K562 (cell line): Measurements from ENCODE around the gene SH3GLB2. TPM values are rescaled to one million over a fixed set of nuclear protein-coding genes. Genes with fewer than 3 reads are reported as not detected.

ENCODE experiments used
- ADNP ChIP-seq: fragments of 200-800 bp; sonication (Bioruptor generic); IDR thresholded peaks from 2 replicates; pipeline ENCODE4 v1.6.1; 2016; ENCODE audit warnings: missing genetic modification characterization, missing compliant biosample characterization
- BRD4 ChIP-seq: fragments of 200-600 bp; sonication (generic); IDR thresholded peaks from 2 replicates; pipeline ENCODE4 v1.6.1; 2017; ENCODE audit warnings: inconsistent platforms
- CEBPG ChIP-seq, 3 experiments: fragments of 200-800 bp in 1 of 3; sonication (Bioruptor generic) in 1 of 3; sonication (generic) in 1 of 3; formaldehyde crosslinking in 1 of 3; IDR thresholded peaks in 2 of 3; conservative IDR thresholded peaks in 1 of 3; 2 replicates each; pipeline versions ENCODE4 v1.6.1 to v1.8.0; 2016 to 2022; ENCODE audit warnings: missing compliant biosample characterization in 2 of 3, missing genetic modification characterization in 2 of 3, mild to moderate bottlenecking in 1 of 3, missing genetic modification reagents in 1 of 3
- EP300 ChIP-seq: IDR thresholded peaks from 2 replicates; pipeline ENCODE4 v1.6.1; 2012; ENCODE audit warnings: low read length, improper control_type of control experiment
- GABPA ChIP-seq: fragments of 200-800 bp; sonication (Bioruptor generic); conservative IDR thresholded peaks from 2 replicates; pipeline ENCODE4 v1.6.1; 2016; ENCODE audit warnings: low read depth, missing genetic modification characterization, missing compliant biosample characterization
- HBP1 ChIP-seq: fragments of 450-650 bp; formaldehyde crosslinking; IDR thresholded peaks from 2 replicates; pipeline ENCODE4 v1.4.0; 2022; ENCODE audit warnings: missing genetic modification characterization
- HNRNPLL ChIP-seq: fragments of 200-400 bp; formaldehyde crosslinking; IDR thresholded peaks from 2 replicates; pipeline ENCODE4 v1.6.1; 2017; ENCODE audit warnings: low read length, low read depth, mild to moderate bottlenecking; ENCODE audit not compliant: poor library complexity, severe bottlenecking
- MBD2 ChIP-seq: sonication (generic); IDR thresholded peaks from 2 replicates; pipeline ENCODE4 v1.6.1; 2016; ENCODE audit warnings: low read depth, borderline replicate concordance
- NRF1 ChIP-seq, 2 experiments: fragments of 450-650 bp; IDR thresholded peaks in 1 of 2; conservative IDR thresholded peaks in 1 of 2; 2 replicates each; pipeline ENCODE4 v1.6.1; 2014; ENCODE audit warnings: mild to moderate bottlenecking in 2 of 2
- PCBP1 ChIP-seq: fragments of 200-400 bp; formaldehyde crosslinking; IDR thresholded peaks from 2 replicates; pipeline ENCODE4 v1.6.1; 2018; ENCODE audit warnings: mild to moderate bottlenecking, low read depth, low read length; ENCODE audit not compliant: poor library complexity, severe bottlenecking
- PHF20 ChIP-seq: fragments of 450-650 bp; IDR thresholded peaks from 2 replicates; pipeline ENCODE4 v1.6.1; 2018; ENCODE audit not compliant: partially characterized antibody
- RAD51 ChIP-seq: fragments of 450-650 bp; IDR thresholded peaks from 2 replicates; pipeline ENCODE4 v1.7.1; 2016; ENCODE audit warnings: low read depth, mild to moderate bottlenecking, borderline replicate concordance
- SIN3A ChIP-seq, 2 experiments: fragments of 150-350 bp in 1 of 2; IDR thresholded peaks; 2 replicates each; pipeline ENCODE4 v1.6.1; 2011 to 2016; ENCODE audit warnings: borderline replicate concordance in 2 of 2, low read depth in 2 of 2, low read length in 2 of 2, mild to moderate bottlenecking in 2 of 2, moderate library complexity in 2 of 2; ENCODE audit not compliant: control insufficient read depth in 1 of 2
- SP1 ChIP-seq: sonication (generic); formaldehyde crosslinking; IDR thresholded peaks from 2 replicates; pipeline ENCODE4 v1.8.1; 2022; ENCODE audit warnings: mild to moderate bottlenecking, missing genetic modification reagents
- SP2 ChIP-seq: IDR thresholded peaks from 2 replicates; pipeline ENCODE4 v1.6.1; 2011; ENCODE audit warnings: mild to moderate bottlenecking, low read depth, low read length, moderate library complexity; ENCODE audit not compliant: poor library complexity, severe bottlenecking; ENCODE audit errors: extremely low read depth
- ZC3H11A ChIP-seq: IDR thresholded peaks from 2 replicates; pipeline ENCODE4 v1.6.1; 2012; ENCODE audit warnings: low read depth, low read length, improper control_type of control experiment
- ZKSCAN1 ChIP-seq: fragments of 150-350 bp; IDR thresholded peaks from 2 replicates; pipeline ENCODE4 v1.6.1; 2016; ENCODE audit warnings: low read depth, low read length
- polyA plus RNA-seq, 8 experiments: library from polyadenylated mRNA; depleted of rRNA in 4 of 8; stranded (reverse) in 5 of 8; unstranded in 3 of 8; fragments of >200 nt; fragmentation: Nextera tagmentation in 2 of 8; fragmentation: Illumina TruSeq in 1 of 8; extraction: Ambion mirVana in 2 of 8; extraction: Trizol in 1 of 8; gene quantifications; 2 replicates each; pipeline versions ENCODE4 v1.2.1 to v1.2.3, GENCODE V29; 2011 to 2014; ENCODE audit warnings: inconsistent platforms in 1 of 8, missing spikeins in 1 of 8
- total RNA-seq, 7 experiments: library from RNA; depleted of rRNA in 6 of 7; stranded (reverse); fragments of >200 nt in 6 of 7; fragmentation: Illumina TruSeq in 2 of 7; extraction: Trizol in 2 of 7; gene quantifications; 2 replicates each; pipeline versions ENCODE4 v1.2.1 to v1.2.3, GENCODE V29; 2011 to 2021; ENCODE audit warnings: low replicate concordance in 1 of 7
- TF ChIP-seq, protein P1 (sequence below): sonication (generic); formaldehyde crosslinking; IDR thresholded peaks from 2 replicates; pipeline ENCODE4 v1.9.0; 2022; ENCODE audit warnings: mild to moderate bottlenecking, missing genetic modification reagents

The SH3GLB2 gene
- total and polyA plus RNA-seq, 9 of the 15 experiments (the other 6 are each of a cell fraction or from before 2014, with no cell fraction given), result 0.20 to 118 (median 58.8) TPM

GRCh38 chr9:129036241-129036922 is 8.3 kb upstream of the SH3GLB2 start, which contains the start of gene MIGA2 (continued):
- TF ChIP-seq HBP1 (CRISPR knock-in tag), result 0 out of 2 replicates have a peak, but pooled peaks have one; percentile 15
- TF ChIP-seq EP300, result peak; percentile 6; the same call in 1 of the 2 replicates
- TF ChIP-seq SIN3A (IDR thresholded peaks at IDR 0.05; ENCODE audit: borderline replicate concordance in 2 of 2, control insufficient read depth in 1 of 2, low read depth in 2 of 2, low read length in 2 of 2), result peak in 1 of 2 experiments; percentile 86; a peak in 2 of 4 replicates
- peak; percentile 55 for TF ChIP-seq PCBP1
- TF ChIP-seq ADNP (tag), result no peak
- TF ChIP-seq BRD4, result no peak
- peak; percentile 56 for TF ChIP-seq PHF20
- no peak for TF ChIP-seq SP2
- TF ChIP-seq ZKSCAN1, result 0 out of 2 replicates have a peak, but pooled peaks have one; percentile 19
- no peak; the same call in 1 of the 2 replicates for TF ChIP-seq CEBPG (CRISPR knock-in tag; IDR thresholded peaks at IDR 0.05)
- peak in 1 of 2 experiments; percentile 23; a peak in 1 of 4 replicates for TF ChIP-seq CEBPG (tag; conservative IDR thresholded peaks at IDR 0.05 in 1 of 2, IDR thresholded peaks at IDR 0.05 in 1 of 2)
- TF ChIP-seq HNRNPLL, result peak; percentile 87
- TF ChIP-seq RAD51, result peak; percentile 98
- peak; percentile 93 for TF ChIP-seq SP1 (CRISPR knock-in tag)
- TF ChIP-seq GABPA (tag), result peak; percentile 6; the same call in 1 of the 2 replicates
- peak; percentile 73 for TF ChIP-seq MBD2
- TF ChIP-seq, protein P1, sequence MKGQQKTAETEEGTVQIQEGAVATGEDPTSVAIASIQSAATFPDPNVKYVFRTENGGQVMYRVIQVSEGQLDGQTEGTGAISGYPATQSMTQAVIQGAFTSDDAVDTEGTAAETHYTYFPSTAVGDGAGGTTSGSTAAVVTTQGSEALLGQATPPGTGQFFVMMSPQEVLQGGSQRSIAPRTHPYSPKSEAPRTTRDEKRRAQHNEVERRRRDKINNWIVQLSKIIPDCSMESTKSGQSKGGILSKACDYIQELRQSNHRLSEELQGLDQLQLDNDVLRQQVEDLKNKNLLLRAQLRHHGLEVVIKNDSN (CRISPR knock-in tag), result peak; percentile 96
- TF ChIP-seq ZC3H11A, result no peak
- peak; percentile 96 to 97 for TF ChIP-seq NRF1 (conservative IDR thresholded peaks at IDR 0.05 in 1 of 2, IDR thresholded peaks at IDR 0.05 in 1 of 2)
